Gastroesophageal sphincter (tissue), 4 donors: ENCODE measurements around the gene KAZN. TPM values are rescaled to one million over a fixed set of nuclear protein-coding genes. Genes with fewer than 3 reads are reported as not detected.

Experiments
- ATAC-seq: fragments of 150-250 bp; one replicate; pipeline ENCODE4 v1.9.1; 2016; ENCODE audit warnings: mild to moderate bottlenecking, moderate library complexity
- H3K27ac ChIP-seq, 4 donors: fragments of 200-600 bp; sonication (generic) in 3 of 4; 1 replicate in 3 of 4; 2 replicates in 1 of 4; pipeline ENCODE4 v1.5.1; 2016 to 2019
- H3K27me3 ChIP-seq: fragments of 200-600 bp; sonication (generic); one replicate; pipeline ENCODE4 v1.5.1; 2019
- H3K36me3 ChIP-seq, 2 donors: fragments of 200-600 bp; sonication (generic); one replicate each; pipeline ENCODE4 v1.5.1; 2019; ENCODE audit warnings: control low read depth in 1 of 2
- H3K4me1 ChIP-seq, 3 donors: fragments of 200-600 bp; sonication (generic); 1 replicate in 2 of 3; 2 replicates in 1 of 3; pipeline ENCODE4 v1.5.1; 2016 to 2019; ENCODE audit warnings: control low read depth in 2 of 3
- H3K4me3 ChIP-seq, 2 donors: fragments of 200-600 bp; sonication (generic); one replicate each; pipeline ENCODE4 v1.5.1; 2019; ENCODE audit warnings: mild to moderate bottlenecking in 1 of 2, moderate library complexity in 1 of 2
- H3K9me3 ChIP-seq, 3 donors: fragments of 200-600 bp; sonication (generic); one replicate each; pipeline ENCODE4 v1.5.1; 2017 to 2019; ENCODE audit warnings: control low read depth in 2 of 3
- EP300 ChIP-seq: sonication (generic); formaldehyde crosslinking; IDR thresholded peaks from one replicate; pipeline ENCODE4 v1.6.1; 2017; ENCODE audit warnings: antibody characterized with exemption, mild to moderate bottlenecking
- POLR2A ChIP-seq, 2 donors: fragments of 450-650 bp; IDR thresholded peaks; one replicate each; pipeline ENCODE4 v1.6.1; 2017; ENCODE audit warnings: antibody characterized with exemption in 2 of 2, mild to moderate bottlenecking in 2 of 2, moderate library complexity in 1 of 2
- POLR2AphosphoS5 ChIP-seq: sonication (generic); formaldehyde crosslinking; IDR thresholded peaks from one replicate; pipeline ENCODE4 v1.6.1; 2017; ENCODE audit warnings: antibody characterized with exemption
- whole genome bisulfite sequencing, 2 donors: methylation state at CpG; one replicate each; pipeline ENCODE4 v1.1.5; 2018; ENCODE audit warnings: low coverage in 1 of 2; 5-methylcytosine and 5-hydroxymethylcytosine counted together
- total RNA-seq, 4 donors: library from RNA; depleted of rRNA; stranded (reverse); fragments of >200 nt; gene quantifications; one replicate each; pipeline ENCODE4 v1.1.0, GENCODE V29; 2016
- TF ChIP-seq, protein P1 (sequence below), 4 experiments: fragments of 200-600 bp in 2 of 4; fragments of 450-650 bp in 2 of 4; sonication (generic) in 1 of 4; IDR thresholded peaks; one replicate each; pipeline ENCODE4 v1.5.1; 2017 to 2019; ENCODE audit warnings: antibody characterized with exemption in 4 of 4, mild to moderate bottlenecking in 2 of 4, moderate library complexity in 2 of 4

KAZN gene
- total RNA-seq, 4 donors from 2014 or later = 6.5 to 16.6 (median 11.5) TPM

DNA sequence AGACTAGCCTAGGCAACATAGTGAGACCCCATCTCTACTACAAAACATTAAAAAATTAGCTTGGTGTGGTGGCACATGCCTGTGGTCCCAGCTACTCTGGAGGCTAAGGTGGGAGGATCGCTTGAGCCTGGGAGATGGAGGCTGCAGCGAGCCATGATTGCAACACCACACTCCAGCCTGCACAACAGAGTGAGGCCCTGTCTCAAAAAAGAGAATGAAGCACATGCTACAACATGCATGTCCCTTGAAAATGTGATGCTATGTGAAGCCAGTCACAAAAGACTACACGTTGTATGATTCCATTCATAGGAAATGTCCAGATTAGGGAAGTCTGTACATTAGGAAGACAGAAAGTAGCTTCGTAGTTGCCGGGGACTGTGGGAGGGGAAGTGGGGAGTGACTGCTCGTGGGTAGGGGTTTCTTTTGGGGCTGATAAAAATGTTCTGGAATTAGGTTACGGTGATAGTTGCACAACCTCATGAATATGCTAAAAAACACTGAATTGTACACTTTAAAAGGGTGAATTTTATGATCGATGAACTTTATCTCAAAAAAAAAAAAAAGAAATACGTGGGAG is 202.1 kb downstream of the KAZN start:
- 64 to 76% methylated on average over 5 to 9 of the region's 9 CpGs for WGBS, 2 donors

DNA sequence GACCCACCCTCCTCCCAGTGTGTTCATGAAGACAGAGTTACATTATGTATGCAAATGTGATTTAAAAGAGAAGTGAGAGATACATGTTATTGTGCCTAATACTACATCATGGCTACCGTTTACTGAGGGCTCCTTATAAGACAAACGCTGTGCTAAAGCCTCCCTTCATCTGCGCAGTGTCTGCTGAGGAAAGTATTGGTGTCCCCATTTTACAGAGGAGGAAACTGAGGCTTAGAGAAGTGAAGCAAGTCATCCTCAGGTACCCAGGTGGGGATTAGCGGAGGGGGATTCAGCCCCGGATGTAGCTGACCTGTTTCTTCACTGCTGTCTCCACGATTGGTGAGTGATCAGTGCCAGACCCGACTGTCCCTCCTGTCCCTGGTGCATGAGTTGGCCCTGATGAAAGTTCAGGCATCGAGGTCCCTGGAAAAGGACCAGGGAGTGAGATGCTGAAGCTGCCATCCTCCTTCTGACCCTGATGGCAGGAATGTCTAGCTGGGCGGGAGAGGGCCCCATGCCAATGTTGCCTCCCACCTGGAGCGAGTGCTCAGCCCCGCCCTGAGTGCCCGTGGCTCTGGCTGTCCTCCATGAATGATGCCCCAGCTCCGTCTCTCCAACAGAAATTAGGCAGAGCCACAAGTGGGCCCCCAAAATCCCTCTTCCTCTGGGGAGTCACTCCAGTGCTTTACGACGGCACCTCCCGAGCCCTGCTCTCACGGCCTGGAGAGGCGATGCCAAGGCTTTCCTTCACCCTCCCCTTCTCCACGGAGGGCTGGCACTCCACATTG is 204.7 kb downstream of the KAZN start:
- no peak for TF ChIP-seq POLR2AphosphoS5
- TF ChIP-seq POLR2A (IDR thresholded peaks at IDR 0.05) = no peak
- TF ChIP-seq, protein P1, sequence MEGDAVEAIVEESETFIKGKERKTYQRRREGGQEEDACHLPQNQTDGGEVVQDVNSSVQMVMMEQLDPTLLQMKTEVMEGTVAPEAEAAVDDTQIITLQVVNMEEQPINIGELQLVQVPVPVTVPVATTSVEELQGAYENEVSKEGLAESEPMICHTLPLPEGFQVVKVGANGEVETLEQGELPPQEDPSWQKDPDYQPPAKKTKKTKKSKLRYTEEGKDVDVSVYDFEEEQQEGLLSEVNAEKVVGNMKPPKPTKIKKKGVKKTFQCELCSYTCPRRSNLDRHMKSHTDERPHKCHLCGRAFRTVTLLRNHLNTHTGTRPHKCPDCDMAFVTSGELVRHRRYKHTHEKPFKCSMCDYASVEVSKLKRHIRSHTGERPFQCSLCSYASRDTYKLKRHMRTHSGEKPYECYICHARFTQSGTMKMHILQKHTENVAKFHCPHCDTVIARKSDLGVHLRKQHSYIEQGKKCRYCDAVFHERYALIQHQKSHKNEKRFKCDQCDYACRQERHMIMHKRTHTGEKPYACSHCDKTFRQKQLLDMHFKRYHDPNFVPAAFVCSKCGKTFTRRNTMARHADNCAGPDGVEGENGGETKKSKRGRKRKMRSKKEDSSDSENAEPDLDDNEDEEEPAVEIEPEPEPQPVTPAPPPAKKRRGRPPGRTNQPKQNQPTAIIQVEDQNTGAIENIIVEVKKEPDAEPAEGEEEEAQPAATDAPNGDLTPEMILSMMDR (IDR thresholded peaks at IDR 0.05) = no peak
- TF ChIP-seq EP300 = no peak
- no peak for ATAC-seq
- peaks cover 0 to 27% (median 0%) of the 10 kb centered on the region in 3 donors for H3K9me3 ChIP-seq
- no peaks in the 10 kb centered on the region for H3K36me3 ChIP-seq
- H3K27ac ChIP-seq = no peak overlapping the region
- no peaks in the 10 kb centered on the region for H3K4me1 ChIP-seq
- WGBS, 2 donors = 86 to 91% methylated on average over 3 to 7 of the region's 19 CpGs
- no peak overlapping the region for H3K4me3 ChIP-seq
- H3K27me3 ChIP-seq = no peaks in the 10 kb centered on the region

More for the DNA sequence above, 202.1 kb downstream of the KAZN start:
- no peaks in the 10 kb centered on the region for H3K4me1 ChIP-seq
- peaks cover 0 to 3% (median 0%) of the 10 kb centered on the region in 3 donors for H3K9me3 ChIP-seq
- no peak overlapping the region for H3K4me3 ChIP-seq
- no peak overlapping the region for H3K27ac ChIP-seq
- H3K36me3 ChIP-seq = no peaks in the 10 kb centered on the region
- ATAC-seq = no peak
- no peaks in the 10 kb centered on the region for H3K27me3 ChIP-seq
- TF ChIP-seq POLR2A (IDR thresholded peaks at IDR 0.05) = no peak
- TF ChIP-seq EP300 = no peak
- no peak for TF ChIP-seq POLR2AphosphoS5
- TF ChIP-seq, protein P1 (IDR thresholded peaks at IDR 0.05) = no peak

GRCh38 chr1:14804626-14805025 is 206.1 kb downstream of the KAZN start:
- H3K4me1 ChIP-seq = no peaks in the 10 kb centered on the region
- H3K27ac ChIP-seq = no peak overlapping the region
- no peaks in the 10 kb centered on the region for H3K27me3 ChIP-seq
- TF ChIP-seq POLR2A (IDR thresholded peaks at IDR 0.05) (no peak), POLR2AphosphoS5 (no peak), EP300 (no peak)
- TF ChIP-seq, protein P1 (IDR thresholded peaks at IDR 0.05) = no peak
- no peak overlapping the region for H3K4me3 ChIP-seq
- H3K36me3 ChIP-seq = no peaks in the 10 kb centered on the region
- no peak for ATAC-seq
- peaks cover 0 to 36% (median 0%) of the 10 kb centered on the region in 3 donors for H3K9me3 ChIP-seq
- 70 to 86% methylated on average over 1 to 4 of the region's 5 CpGs for WGBS, 2 donors

- Histone ChIP-seq H3K36me3 (no peaks in the 10 kb centered on the region), H3K27ac (no peak overlapping the region), H3K27me3 (no peaks in the 10 kb centered on the region), H3K4me3 (no peak overlapping the region), H3K4me1 (no peaks in the 10 kb centered on the region), H3K9me3 (peaks cover 0 to 36% (median 0%) of the 10 kb centered on the region in 3 donors)
- WGBS, 2 donors = no CpG with 5 or more reads among the region's 2 CpGs
- TF ChIP-seq POLR2AphosphoS5 = no peak
- TF ChIP-seq, protein P1 (IDR thresholded peaks at IDR 0.05) = no peak
- no peak for TF ChIP-seq POLR2A (IDR thresholded peaks at IDR 0.05)
- no peak for TF ChIP-seq EP300
- ATAC-seq = no peak
These were observed 208.3 kb downstream of the KAZN start for GRCh38 chr1:14806772-14807171.
